Effector memory CD8-positive, alpha-beta T cell (primary cell): ENCODE data around the gene FBXW12.
A peak's percentile ranks its signal among the peaks of the same experiment; 100 is the strongest.

Source experiments
- ATAC-seq: fragments of 150-1000 bp; cut with Tn5 transposase; replicated peaks from 2 replicates; pipeline ENCODE4 v1.10.0; 2021; ENCODE audit warnings: mild to moderate bottlenecking, moderate library complexity
- DNase-seq, 3 experiments: peaks; one replicate each; pipeline ENCODE4 v3.0.0; 2021
- H3K27ac Mint-ChIP-seq, 2 donors: one replicate each; pipeline ENCODE4 v1.8.0; 2022; ENCODE audit warnings: mild to moderate bottlenecking in 2 of 2, mixed read lengths in 2 of 2, moderate library complexity in 2 of 2
- H3K27me3 Mint-ChIP-seq, 2 donors: one replicate each; pipeline ENCODE4 v1.8.0; 2022; ENCODE audit warnings: mixed read lengths in 2 of 2
- H3K36me3 Mint-ChIP-seq: one replicate; pipeline ENCODE4 v1.8.0; 2022; ENCODE audit warnings: mild to moderate bottlenecking, moderate library complexity, mixed read lengths; ENCODE audit not compliant: insufficient read depth
- H3K4me1 Mint-ChIP-seq, 2 donors: one replicate each; pipeline ENCODE4 v1.8.0; 2022; ENCODE audit warnings: low read depth in 2 of 2, mixed read lengths in 2 of 2
- H3K4me3 Mint-ChIP-seq, 2 donors: one replicate each; pipeline ENCODE4 v1.8.0; 2022; ENCODE audit warnings: mild to moderate bottlenecking in 2 of 2, mixed read lengths in 2 of 2, moderate library complexity in 2 of 2
- H3K9me3 Mint-ChIP-seq, 2 donors: one replicate each; pipeline ENCODE4 v1.8.0; 2022; ENCODE audit warnings: mixed read lengths in 2 of 2

The FBXW12 gene

DNA sequence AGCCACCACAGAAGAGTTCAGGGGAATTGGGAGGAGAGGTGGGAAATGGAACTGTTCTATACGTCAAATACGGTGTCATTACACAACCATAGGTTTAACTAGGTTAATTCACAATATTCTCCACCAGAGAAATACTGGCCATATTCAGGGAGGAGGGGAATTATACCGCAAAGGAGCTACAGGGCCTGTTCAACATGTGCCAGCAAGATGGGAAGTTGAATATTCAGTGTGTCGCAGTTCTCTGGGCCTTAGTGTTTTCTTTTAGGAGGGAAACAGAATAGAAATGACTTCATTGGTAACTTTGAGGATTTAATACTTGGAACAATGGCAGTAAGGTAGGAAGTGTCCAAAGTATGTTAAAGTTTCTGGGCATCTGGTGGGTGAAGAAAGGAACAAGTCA, 18.0 kb upstream of the FBXW12 start:
- DNase-seq (no peak), ATAC-seq (no peak)
- Mint-ChIP-seq H3K4me3 (no peak overlapping the region), H3K27ac (no peak overlapping the region), H3K9me3 (no peaks in the 10 kb centered on the region), H3K27me3 (peaks cover 34 to 56% of the 10 kb centered on the region in 2 donors), H3K36me3 (no peaks in the 10 kb centered on the region), H3K4me1 (no peaks in the 10 kb centered on the region)

DNA sequence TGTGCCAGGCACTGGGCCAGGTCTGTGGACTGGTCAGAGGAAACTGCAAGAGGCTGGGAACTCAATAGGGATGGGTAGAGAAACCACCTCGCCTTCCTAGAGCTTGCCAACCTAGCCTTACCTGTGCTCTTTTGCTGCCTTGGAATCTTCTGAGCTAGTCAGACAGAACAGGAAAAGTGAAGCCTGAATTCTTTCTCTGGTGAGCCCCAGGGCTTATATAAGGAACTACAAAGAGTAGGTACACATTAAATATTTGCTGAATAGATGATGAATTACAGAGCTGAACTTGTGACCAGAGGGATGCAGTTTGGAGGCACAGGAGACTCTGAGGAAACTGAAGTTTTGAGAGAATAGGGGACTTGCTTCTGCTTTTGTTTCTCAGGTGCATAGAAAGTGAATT, 15.6 kb upstream of the FBXW12 start:
- Mint-ChIP-seq H3K36me3 (no peaks in the 10 kb centered on the region), H3K4me1 (no peaks in the 10 kb centered on the region), H3K27ac (no peak overlapping the region), H3K27me3 (peaks cover 46 to 66% of the 10 kb centered on the region in 2 donors), H3K9me3 (peaks cover 0 to 2% of the 10 kb centered on the region in 2 donors), H3K4me3 (no peak overlapping the region)
- ATAC-seq (no peak), DNase-seq (no peak)

DNA sequence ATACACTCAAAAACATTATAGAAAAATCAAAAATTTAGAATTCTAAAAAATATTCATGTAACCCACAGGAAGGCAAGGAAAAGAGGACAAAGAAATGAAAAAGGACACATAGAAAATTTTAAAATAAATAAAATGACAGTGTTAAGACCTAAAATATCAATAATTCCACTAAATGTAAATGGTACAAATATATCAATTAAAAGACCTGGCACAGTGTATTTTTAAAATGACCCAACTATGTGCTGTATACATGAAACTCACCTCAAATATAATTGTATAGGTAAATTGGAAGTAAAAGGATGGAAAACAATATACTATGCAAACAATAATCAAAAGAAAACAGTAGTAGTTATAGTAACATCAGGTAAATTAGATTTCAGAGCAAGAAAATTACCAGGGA, 10.1 kb upstream of the FBXW12 start:
- Mint-ChIP-seq H3K9me3 (peaks cover 0 to 2% of the 10 kb centered on the region in 2 donors), H3K4me1 (no peaks in the 10 kb centered on the region), H3K27me3 (peaks cover 12 to 18% of the 10 kb centered on the region in 2 donors), H3K27ac (no peak overlapping the region), H3K36me3 (no peaks in the 10 kb centered on the region), H3K4me3 (no peak overlapping the region)
- no peak for DNase-seq
- ATAC-seq, result no peak

DNA sequence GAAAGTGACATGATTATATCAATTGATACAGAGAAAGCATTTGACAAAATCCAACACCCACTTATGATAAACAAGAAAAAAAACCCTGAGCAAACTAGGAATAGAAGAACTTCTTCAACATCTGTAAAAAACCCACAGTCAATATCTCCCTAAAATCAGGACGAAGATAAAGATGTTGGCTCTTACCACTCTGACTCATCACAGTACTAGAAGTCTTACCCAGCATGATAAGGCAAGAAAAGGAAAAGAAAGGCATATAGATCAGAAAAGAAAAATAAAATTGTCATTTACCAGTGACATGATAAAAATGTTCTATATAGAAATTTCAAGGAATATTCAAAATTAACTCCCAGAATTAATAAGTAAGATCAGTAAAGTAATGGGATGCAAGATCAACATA, 7.2 kb upstream of the FBXW12 start:
- peaks cover 2 to 6% of the 10 kb centered on the region in 2 donors for H3K27me3 Mint-ChIP-seq
- ATAC-seq (no peak), DNase-seq (no peak)
- H3K9me3 Mint-ChIP-seq, result peaks cover 0 to 2% of the 10 kb centered on the region in 2 donors
- H3K36me3 Mint-ChIP-seq, result no peaks in the 10 kb centered on the region
- no peak overlapping the region for H3K27ac Mint-ChIP-seq
- H3K4me1 Mint-ChIP-seq, result no peaks in the 10 kb centered on the region
- no peak overlapping the region for H3K4me3 Mint-ChIP-seq

DNA sequence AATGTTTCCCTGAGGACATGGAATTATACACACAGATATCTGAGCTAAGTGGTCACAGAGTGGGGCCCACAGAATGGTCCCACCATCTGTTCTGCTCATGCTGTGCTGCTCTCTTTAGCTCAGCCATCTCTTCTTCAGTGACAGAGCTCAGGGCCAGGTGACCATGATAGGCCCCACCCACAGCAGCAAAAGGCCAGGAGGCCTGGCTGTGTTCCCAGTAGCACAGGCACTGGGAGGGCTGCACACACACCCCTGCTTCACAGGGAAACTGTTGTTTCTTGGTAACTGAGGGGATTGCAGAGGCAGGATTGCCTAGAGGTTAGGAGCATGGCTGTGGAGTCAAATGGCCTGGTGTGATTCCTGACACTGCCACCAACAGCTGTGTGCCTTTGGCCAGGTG, 4.8 kb upstream of the FBXW12 start:
- no peaks in the 10 kb centered on the region for H3K4me1 Mint-ChIP-seq
- H3K4me3 Mint-ChIP-seq, result no peak overlapping the region
- no peaks in the 10 kb centered on the region for H3K9me3 Mint-ChIP-seq
- no peak overlapping the region for H3K27ac Mint-ChIP-seq
- H3K36me3 Mint-ChIP-seq, result no peaks in the 10 kb centered on the region
- no peaks in the 10 kb centered on the region for H3K27me3 Mint-ChIP-seq
- no peak for DNase-seq
- no peak for ATAC-seq

DNA sequence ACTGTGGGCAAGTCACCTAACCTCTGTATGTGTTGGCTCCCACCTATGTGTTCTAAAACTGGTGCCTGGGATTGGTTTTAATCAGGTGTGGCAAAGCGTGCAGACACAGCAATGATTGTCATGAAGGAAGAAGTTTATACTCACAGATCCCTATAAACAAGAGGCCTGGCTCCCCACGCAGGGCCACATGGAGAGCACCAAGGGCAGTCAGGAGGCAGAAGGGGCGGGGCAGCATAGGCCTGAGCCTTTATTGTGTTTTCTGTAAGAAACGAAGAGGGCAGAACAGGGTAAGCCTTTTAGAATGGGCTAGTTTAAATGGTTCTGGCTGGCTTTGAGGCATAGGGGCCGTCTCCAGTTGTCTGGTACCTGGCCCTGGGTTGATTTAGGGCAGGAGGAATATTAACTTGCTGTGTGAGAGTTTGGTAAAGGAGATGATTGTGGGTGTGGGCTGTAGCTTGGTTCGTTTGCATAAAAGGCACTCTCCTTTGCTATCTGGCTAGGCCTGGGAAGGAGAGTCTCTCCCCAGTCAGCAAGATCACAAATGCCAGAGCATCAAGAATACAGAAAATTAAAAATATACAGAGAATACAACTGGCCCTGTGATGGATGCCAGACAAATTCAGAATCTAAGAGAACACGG, 2.2 kb upstream of the FBXW12 start:
- Mint-ChIP-seq H3K4me3 (no peak overlapping the region), H3K4me1 (no peaks in the 10 kb centered on the region), H3K9me3 (no peaks in the 10 kb centered on the region), H3K36me3 (no peaks in the 10 kb centered on the region), H3K27ac (peak overlapping the region in 1 of 2 donors; percentile 22), H3K27me3 (no peaks in the 10 kb centered on the region)
- DNase-seq, result no peak
- ATAC-seq, result no peak

DNA sequence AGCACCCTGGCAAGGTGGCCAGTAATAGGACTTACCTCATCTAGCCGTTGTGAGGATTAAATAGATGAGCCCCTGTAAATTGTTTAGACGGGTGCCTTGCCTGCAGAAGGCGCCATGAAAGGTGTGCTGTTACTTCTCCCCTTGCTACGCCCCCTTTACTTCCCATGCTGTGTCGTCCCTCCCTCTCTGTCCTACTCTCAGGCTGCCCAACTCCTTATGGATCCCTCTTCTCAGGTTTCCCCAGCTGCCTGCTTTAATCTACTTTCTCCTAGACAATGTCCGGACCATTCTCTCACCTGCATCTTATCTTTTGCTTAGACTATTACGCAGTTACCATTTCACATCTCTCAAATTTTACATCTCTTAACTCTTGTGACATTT, 1.7 kb upstream of the FBXW12 start:
- Mint-ChIP-seq H3K27me3 (no peaks in the 10 kb centered on the region), H3K9me3 (no peaks in the 10 kb centered on the region), H3K36me3 (no peaks in the 10 kb centered on the region), H3K4me3 (no peak overlapping the region), H3K4me1 (no peaks in the 10 kb centered on the region), H3K27ac (no peak overlapping the region)
- ATAC-seq (no peak), DNase-seq (no peak)

DNA sequence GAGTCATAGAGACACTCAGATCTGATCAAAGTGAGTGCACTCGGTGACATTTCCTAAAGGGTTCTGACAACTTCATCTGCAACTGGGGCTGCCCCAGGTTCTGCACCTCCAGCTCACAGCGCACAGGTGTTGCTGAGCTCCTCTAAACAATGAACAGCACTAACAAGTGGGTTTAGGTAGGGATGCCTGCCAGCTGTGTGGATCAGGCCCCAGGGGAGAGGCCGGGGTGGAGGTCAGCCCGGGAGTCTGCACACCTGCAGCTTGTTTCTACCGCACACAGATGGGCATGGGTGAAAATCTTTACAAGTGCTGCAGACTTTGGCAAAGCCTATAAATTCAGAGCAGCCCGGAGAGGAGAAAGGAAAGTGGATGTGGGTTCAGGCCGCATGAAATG, 355 bp downstream of the FBXW12 start:
- ATAC-seq (no peak), DNase-seq (no peak)
- Mint-ChIP-seq H3K4me1 (no peaks in the 10 kb centered on the region), H3K4me3 (no peak overlapping the region), H3K27me3 (no peaks in the 10 kb centered on the region), H3K27ac (no peak overlapping the region), H3K36me3 (no peaks in the 10 kb centered on the region), H3K9me3 (no peaks in the 10 kb centered on the region)

DNA sequence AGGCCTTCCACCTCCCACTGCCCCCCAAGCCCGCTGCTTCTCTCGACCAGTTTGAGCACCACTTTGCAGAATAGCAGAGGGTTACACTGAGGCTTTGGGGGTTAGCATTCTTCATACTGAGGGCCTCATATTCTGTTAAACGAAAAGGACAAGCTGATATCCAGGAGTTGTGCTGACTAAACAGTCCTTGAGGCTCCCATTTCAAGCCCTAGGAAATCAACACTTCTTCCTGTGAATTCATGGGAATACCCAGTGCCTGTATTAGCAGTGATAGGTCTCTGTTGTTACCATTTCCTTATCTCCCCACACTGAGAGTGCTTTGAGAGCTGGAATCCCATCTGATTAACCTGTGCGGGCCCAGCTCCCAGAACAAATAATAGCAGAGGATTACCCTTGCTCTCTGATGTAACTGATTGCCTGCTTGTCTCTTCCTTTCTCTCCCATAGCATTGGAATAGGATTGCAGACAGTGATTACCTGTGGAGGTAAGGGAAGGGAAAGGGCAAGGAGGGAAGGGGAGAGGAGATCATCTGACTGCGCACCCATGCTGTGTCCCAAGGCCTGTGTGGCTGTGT, 930 bp downstream of the FBXW12 start:
- Mint-ChIP-seq H3K27ac (no peak overlapping the region), H3K9me3 (no peaks in the 10 kb centered on the region), H3K4me1 (no peaks in the 10 kb centered on the region), H3K36me3 (no peaks in the 10 kb centered on the region), H3K4me3 (no peak overlapping the region), H3K27me3 (no peaks in the 10 kb centered on the region)
- no peak for ATAC-seq
- DNase-seq, result no peak

DNA sequence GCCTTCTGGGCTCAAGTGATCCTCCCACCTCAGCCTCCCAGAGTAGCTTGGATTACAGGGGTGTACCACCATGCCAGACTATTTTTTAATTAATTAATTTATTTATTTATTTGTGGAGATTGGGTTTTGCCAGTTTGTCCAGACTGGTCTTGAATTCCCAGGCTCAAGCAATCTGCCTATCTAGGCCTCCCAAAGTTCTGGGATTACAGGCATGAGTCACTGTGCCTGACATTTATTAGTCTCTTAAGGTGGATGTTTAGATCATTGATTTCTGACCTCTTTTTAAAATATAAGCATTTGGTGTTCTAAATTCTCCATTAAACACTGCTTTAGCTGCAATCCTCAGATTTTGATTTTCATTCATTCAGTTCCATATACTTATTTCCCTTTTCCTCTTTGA, 15.6 kb downstream of the FBXW12 start:
- Mint-ChIP-seq H3K4me1 (no peaks in the 10 kb centered on the region), H3K36me3 (no peaks in the 10 kb centered on the region), H3K27me3 (peaks cover 20 to 28% of the 10 kb centered on the region in 2 donors), H3K4me3 (no peak overlapping the region), H3K27ac (no peak overlapping the region), H3K9me3 (no peaks in the 10 kb centered on the region)
- ATAC-seq, result no peak
- no peak for DNase-seq

DNA sequence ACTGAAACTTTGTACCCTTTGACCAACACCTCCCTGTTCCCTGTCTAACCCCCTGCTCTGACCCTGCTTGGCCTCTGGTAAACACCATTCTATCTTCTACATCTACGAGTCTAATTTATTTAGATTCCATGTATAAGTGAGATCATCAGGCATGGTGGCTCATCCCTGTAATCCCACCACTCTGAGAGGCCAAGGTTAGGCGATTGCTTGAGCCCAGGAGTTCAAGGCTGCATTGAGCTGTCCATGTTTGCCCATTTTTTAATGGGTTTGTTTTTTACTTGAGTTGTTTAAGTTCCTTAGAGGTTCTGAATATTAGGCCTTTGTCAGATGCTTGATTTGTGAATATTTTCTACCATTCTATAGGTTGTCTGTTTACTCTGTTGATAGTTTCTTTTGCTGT, 16.9 kb downstream of the FBXW12 start:
- Mint-ChIP-seq H3K9me3 (no peaks in the 10 kb centered on the region), H3K36me3 (no peaks in the 10 kb centered on the region), H3K27ac (no peak overlapping the region), H3K4me3 (no peak overlapping the region), H3K4me1 (no peaks in the 10 kb centered on the region), H3K27me3 (peaks cover 23 to 38% of the 10 kb centered on the region in 2 donors)
- no peak for DNase-seq
- ATAC-seq, result no peak

DNA sequence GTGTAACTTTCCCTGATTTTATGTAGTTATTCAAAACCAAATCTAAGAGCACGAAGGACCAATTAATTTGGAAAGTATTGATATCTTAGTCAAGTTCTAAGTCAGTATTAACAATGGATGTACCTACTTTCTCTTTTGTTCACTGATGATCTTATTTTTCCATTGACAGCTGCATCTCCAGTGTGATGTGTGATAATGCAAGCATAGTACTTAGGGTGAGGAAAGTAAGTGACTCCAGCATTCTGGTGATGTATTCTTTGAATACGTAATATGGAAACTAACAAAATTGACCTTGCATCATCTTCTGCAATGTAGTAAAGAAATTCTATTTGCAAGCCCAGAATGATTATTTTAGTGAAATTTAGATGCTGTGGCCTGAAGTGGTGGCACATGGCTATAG, 22.4 kb downstream of the FBXW12 start:
- Mint-ChIP-seq H3K27ac (peak overlapping the region in 1 of 2 donors; percentile 72), H3K36me3 (no peaks in the 10 kb centered on the region), H3K4me1 (no peaks in the 10 kb centered on the region), H3K9me3 (no peaks in the 10 kb centered on the region), H3K4me3 (no peak overlapping the region), H3K27me3 (peaks cover 13 to 47% of the 10 kb centered on the region in 2 donors)
- DNase-seq, result no peak
- ATAC-seq, result no peak

DNA sequence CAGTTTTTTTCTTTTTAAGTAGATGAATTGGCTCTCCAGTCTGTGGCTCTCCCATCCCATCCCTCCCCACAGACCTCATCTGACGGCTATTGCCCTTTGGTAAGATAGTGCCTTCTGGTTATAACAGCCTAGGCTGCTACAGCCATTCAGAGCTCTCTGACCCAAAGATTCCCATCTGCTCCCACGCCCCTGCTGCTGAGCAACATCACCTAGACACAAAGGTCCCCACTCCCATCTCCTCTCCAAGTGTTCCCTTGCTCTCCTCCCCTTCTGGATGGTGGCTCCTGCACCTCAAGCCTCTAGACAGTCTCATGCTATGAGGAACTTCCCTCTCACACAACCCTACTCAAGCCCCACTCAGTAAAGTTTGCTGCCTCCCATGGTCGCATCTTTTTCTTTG, 23.7 kb downstream of the FBXW12 start:
- no peak overlapping the region for H3K4me3 Mint-ChIP-seq
- H3K27me3 Mint-ChIP-seq, result peaks cover 13 to 57% of the 10 kb centered on the region in 2 donors
- peaks cover 3% of the 10 kb centered on the region for H3K36me3 Mint-ChIP-seq
- DNase-seq (no peak), ATAC-seq (no peak)
- H3K27ac Mint-ChIP-seq, result no peak overlapping the region
- no peaks in the 10 kb centered on the region for H3K4me1 Mint-ChIP-seq
- H3K9me3 Mint-ChIP-seq, result no peaks in the 10 kb centered on the region

DNA sequence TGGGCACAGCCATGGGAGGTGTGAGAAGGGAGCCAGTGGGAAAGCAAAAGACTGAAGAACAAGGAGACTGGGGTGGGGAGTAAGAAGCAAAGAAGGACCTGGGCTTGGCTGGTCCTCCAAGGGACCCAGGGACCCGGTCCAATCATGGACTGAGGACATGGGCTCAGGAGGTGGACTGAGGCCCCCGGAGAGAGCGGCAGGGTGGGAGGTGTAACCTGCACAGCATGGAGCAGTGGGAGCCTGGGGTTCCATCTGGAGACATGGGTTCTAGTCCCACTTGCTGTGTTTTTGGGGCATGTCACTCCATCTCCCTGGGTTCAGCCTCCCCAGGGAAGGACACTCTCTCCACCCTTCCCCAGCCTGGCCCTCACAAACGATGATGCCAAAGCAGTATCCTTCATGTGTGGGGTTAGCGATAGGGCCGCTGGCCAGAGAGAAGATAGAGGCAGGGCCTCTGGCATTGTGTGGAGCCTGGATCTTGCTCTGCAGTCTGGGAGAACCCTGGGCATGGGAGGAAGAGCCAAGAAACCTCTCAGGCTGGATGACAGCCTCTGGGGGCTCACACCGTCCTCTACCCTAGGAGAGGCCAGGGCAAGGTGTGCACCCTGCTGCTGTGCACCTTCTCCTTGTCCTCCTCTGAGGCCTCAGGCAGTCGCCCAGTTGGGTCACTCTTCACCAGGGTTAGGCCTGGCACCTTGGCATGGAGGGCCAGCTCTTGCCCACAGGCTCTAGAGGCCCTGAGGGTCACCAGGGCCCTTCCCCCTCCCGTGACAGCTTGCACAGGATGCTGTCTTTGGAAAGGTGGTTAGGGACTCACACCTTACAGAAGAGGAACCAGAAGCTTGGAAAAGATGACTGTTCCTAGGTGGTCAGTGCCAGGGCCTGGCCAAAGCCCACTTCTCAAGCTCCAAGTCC, 26.0 kb downstream of the FBXW12 start:
- no peak for DNase-seq
- H3K36me3 Mint-ChIP-seq, result peaks cover 3% of the 10 kb centered on the region

More for the DNA sequence above, 26.0 kb downstream of the FBXW12 start:
- peaks cover 8 to 51% of the 10 kb centered on the region in 2 donors for H3K27me3 Mint-ChIP-seq
- H3K27ac Mint-ChIP-seq, result no peak overlapping the region
- H3K4me3 Mint-ChIP-seq, result no peak overlapping the region
- no peak for ATAC-seq
- peaks cover 0 to 2% of the 10 kb centered on the region in 2 donors for H3K4me1 Mint-ChIP-seq
- no peaks in the 10 kb centered on the region for H3K9me3 Mint-ChIP-seq
